ENCODE results near the gene HSPB6.

DNA sequence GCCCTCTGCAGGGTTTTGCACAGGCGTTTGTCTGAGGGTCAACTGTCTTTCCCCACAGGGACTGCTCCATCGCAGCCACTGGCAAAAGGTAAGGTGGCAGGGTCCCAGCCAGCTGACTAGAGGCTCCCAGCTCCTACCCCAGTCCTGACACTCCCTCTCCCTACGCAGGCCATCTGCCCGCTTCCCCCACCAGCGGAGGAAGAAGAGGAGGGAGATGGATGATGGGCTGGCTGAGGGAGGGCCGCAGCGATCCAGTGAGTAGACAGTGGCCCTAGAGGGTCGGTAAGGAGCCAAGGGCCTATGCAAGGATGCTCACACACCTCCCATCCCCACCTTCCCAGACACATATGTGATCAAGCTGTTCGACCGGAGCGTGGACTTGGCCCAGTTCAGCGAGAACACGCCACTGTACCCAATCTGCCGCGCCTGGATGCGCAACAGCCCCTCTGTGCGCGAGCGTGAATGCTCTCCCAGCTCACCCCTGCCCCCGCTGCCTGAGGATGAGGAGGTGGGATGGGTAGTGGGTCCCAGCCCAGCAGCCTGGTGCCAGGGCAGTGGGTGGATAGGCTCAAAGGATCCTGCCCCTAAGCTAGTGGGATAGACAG is 4.0 kb downstream of the HSPB6 start:
- TF ChIP-seq EZH2phosphoT487 (IDR thresholded peaks at IDR 0.05; ENCODE audit: insufficient read depth, low read depth), result no peak
- no peak for TF ChIP-seq EZH2 (IDR thresholded peaks at IDR 0.05; ENCODE audit: insufficient read depth, poor library complexity, severe bottlenecking)

Measured in GM23248 (cell line).